HFFc6 (cell line): ENCODE results near the gene ALDH1L1. TPM values are rescaled to one million over a fixed set of nuclear protein-coding genes. Genes with fewer than 3 reads are reported as not detected.

ENCODE experiments used
- DNase-seq: peaks from one replicate; pipeline ENCODE4 v3.0.0-alpha.2; 2018
- H3K27ac Mint-ChIP-seq: 2 replicates; pipeline ENCODE4 v1.8.0; 2020; ENCODE audit warnings: mild to moderate bottlenecking, mixed read lengths
- H3K27me3 Mint-ChIP-seq: 2 replicates; pipeline ENCODE4 v1.8.0; 2021; ENCODE audit warnings: mild to moderate bottlenecking, moderate library complexity, mixed read lengths; ENCODE audit not compliant: insufficient read depth
- H3K36me3 Mint-ChIP-seq: 2 replicates; pipeline ENCODE4 v1.8.0; 2021; ENCODE audit warnings: low read depth, mixed read lengths
- H3K4me1 Mint-ChIP-seq: 2 replicates; pipeline ENCODE4 v1.8.0; 2020; ENCODE audit warnings: low read depth, mixed read lengths
- H3K4me3 Mint-ChIP-seq: 2 replicates; pipeline ENCODE4 v1.8.0; 2020; ENCODE audit warnings: mild to moderate bottlenecking, moderate library complexity, mixed read lengths
- H3K9me3 Mint-ChIP-seq: 2 replicates; pipeline ENCODE4 v1.8.0; 2020; ENCODE audit warnings: mild to moderate bottlenecking, mixed read lengths
- CTCF ChIP-seq: fragments of 200-600 bp; sonication (generic); IDR thresholded peaks from 2 replicates; pipeline ENCODE4 v1.5.0; 2021; ENCODE audit warnings: antibody characterized with exemption, mild to moderate bottlenecking
- total RNA-seq, 6 experiments: library from RNA; stranded (reverse); fragmentation: NEBNext Ultra II Directional; extraction: Animal tissue kit (Norgen Biotek cat#: 25700); gene quantifications; 2 replicates in 1 of 6; 3 replicates in 5 of 6; pipeline ENCODE4 v1.2.3, GENCODE V29; 2021

ALDH1L1 gene
- total RNA-seq, 6 experiments from 2014 or later = 0.05 TPM; not detected in 5

- Mint-ChIP-seq H3K9me3 (no peaks in the 10 kb centered on the region), H3K4me1 (peaks cover 24% of the 10 kb centered on the region), H3K36me3 (peaks cover 17% of the 10 kb centered on the region), H3K4me3 (peak overlapping the region; percentile 36; the same call in 1 of the 2 replicates), H3K27ac (no peak overlapping the region), H3K27me3 (no peaks in the 10 kb centered on the region)
- DNase-seq = peak; percentile 68
- TF ChIP-seq CTCF = peak; percentile 78
Measured at GRCh38 chr3:126081618-126082361, 98.6 kb downstream of the ALDH1L1 start.

- Mint-ChIP-seq H3K4me3 (no peak overlapping the region), H3K4me1 (peaks cover 24% of the 10 kb centered on the region), H3K27ac (no peak overlapping the region), H3K27me3 (no peaks in the 10 kb centered on the region), H3K9me3 (no peaks in the 10 kb centered on the region), H3K36me3 (peaks cover 17% of the 10 kb centered on the region)
- no peak for TF ChIP-seq CTCF
- no peak for DNase-seq
Measured at GRCh38 chr3:126080970-126081369, 99.4 kb downstream of the ALDH1L1 start.

DNA sequence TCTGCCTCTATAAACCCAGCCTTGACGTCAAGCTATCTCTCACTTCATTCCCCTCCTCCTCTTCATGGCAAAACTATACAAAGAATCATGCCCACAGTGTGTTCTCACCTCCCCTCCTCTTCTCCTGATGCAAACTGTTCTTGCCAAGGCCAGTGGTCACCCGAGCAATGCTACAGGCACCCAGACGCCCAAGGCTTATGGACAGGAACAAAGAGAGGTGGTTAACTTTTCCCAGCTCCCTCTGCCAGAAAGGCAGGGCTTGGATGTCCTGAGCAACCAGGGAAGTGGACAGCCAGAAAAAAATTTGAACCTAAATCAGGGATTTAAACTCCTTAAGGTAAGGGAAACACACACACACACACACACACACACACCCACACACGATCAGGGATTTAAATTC, 101.5 kb downstream of the ALDH1L1 start:
- peaks cover 5% of the 10 kb centered on the region; the same call in 1 of the 2 replicates for H3K9me3 Mint-ChIP-seq
- peaks cover 17% of the 10 kb centered on the region for H3K4me1 Mint-ChIP-seq
- no peak overlapping the region for H3K4me3 Mint-ChIP-seq
- TF ChIP-seq CTCF = no peak
- peaks cover 22% of the 10 kb centered on the region for H3K36me3 Mint-ChIP-seq
- no peak overlapping the region for H3K27ac Mint-ChIP-seq
- DNase-seq = no peak
- H3K27me3 Mint-ChIP-seq = no peaks in the 10 kb centered on the region

- no peak overlapping the region for H3K4me3 Mint-ChIP-seq
- H3K4me1 Mint-ChIP-seq = peaks cover 12% of the 10 kb centered on the region
- H3K27me3 Mint-ChIP-seq = no peaks in the 10 kb centered on the region
- H3K9me3 Mint-ChIP-seq = peaks cover 7% of the 10 kb centered on the region; the same call in 1 of the 2 replicates
- no peak for DNase-seq
- H3K36me3 Mint-ChIP-seq = peaks cover 29% of the 10 kb centered on the region
- TF ChIP-seq CTCF = no peak
- no peak overlapping the region for H3K27ac Mint-ChIP-seq
Measured at GRCh38 chr3:126077754-126078153, 102.6 kb downstream of the ALDH1L1 start.

GRCh38 chr3:126076140-126076539, 104.2 kb downstream of the ALDH1L1 start:
- Mint-ChIP-seq H3K9me3 (peaks cover 7% of the 10 kb centered on the region; the same call in 1 of the 2 replicates), H3K4me1 (peaks cover 3% of the 10 kb centered on the region; the same call in 1 of the 2 replicates), H3K27ac (no peak overlapping the region), H3K4me3 (no peak overlapping the region), H3K36me3 (peaks cover 35% of the 10 kb centered on the region), H3K27me3 (no peaks in the 10 kb centered on the region)
- no peak for DNase-seq
- no peak for TF ChIP-seq CTCF
